ENCODE results near the gene ARHGDIG.

DNA sequence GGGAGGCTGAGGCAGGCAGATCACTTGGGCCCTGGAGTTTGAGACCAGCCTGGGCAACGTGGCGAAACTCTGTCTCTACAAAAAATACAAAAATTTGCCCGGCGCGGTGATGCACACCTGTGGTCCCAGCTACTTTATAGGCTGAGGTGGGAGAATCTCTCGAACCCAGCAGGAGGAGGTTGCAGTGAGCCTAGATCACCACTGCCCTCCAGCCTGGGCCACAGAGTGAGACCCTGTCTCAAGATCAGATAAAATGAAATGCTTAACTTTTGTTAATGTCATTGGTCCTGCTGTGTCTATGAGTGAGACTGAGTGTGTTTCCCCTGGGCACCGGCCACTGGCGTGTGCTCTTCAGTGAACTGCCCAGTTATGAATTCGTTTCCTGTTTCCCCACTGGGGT is 35.3 kb upstream of the ARHGDIG start:
- TF ChIP-seq CTCF (conservative IDR thresholded peaks at IDR 0.05; ENCODE audit: low read length) (no peak), EZH2phosphoT487 (IDR thresholded peaks at IDR 0.05; ENCODE audit: borderline replicate concordance, low read depth, low read length) (no peak)
